GM18951 (cell line): Measurements from ENCODE around the gene NAA10.

Experiments
- POLR2A ChIP-seq: IDR thresholded peaks from 4 replicates; pipeline ENCODE4 v1.6.1; 2011; ENCODE audit warnings: mild to moderate bottlenecking; ENCODE audit not compliant: insufficient read length, insufficient read depth; ENCODE audit errors: extremely low read depth
- in situ Hi-C: fragments of 300-500 bp; cut with MboI; formaldehyde crosslinking; loops from one replicate; pipeline ENCODE4 v1.12.0; 2022; ENCODE audit warnings: low sequenced_read_pairs, mixed read lengths, inconsistent platforms; ENCODE audit not compliant: unreplicated experiment

Gene NAA10

GRCh38 chrX:153970357-153971123 is 35.7 kb upstream of the NAA10 start:
- in situ Hi-C loops: no loop called here
- no peak for TF ChIP-seq POLR2A

- no peak for TF ChIP-seq POLR2A
- in situ Hi-C loops: no loop called here
Observed at GRCh38 chrX:153969904-153970356, 35.1 kb upstream of the NAA10 start.

- in situ Hi-C loops: no loop called here
- no peak for TF ChIP-seq POLR2A
Observed at GRCh38 chrX:153969125-153969903, 34.5 kb upstream of the NAA10 start.

GRCh38 chrX:153968754-153969124 is 33.9 kb upstream of the NAA10 start:
- no peak for TF ChIP-seq POLR2A
- in situ Hi-C loops: no loop called here

GRCh38 chrX:153968255-153968654 is 33.4 kb upstream of the NAA10 start:
- TF ChIP-seq POLR2A: no peak
- in situ Hi-C loops: no loop called here

GRCh38 chrX:153967536-153968224 is 32.8 kb upstream of the NAA10 start:
- in situ Hi-C loops: no loop called here

GRCh38 chrX:153966841-153967535 is 32.2 kb upstream of the NAA10 start:
- in situ Hi-C loops: no loop called here
- no peak for TF ChIP-seq POLR2A

More at GRCh38 chrX:153967536-153968224, 32.8 kb upstream of the NAA10 start:
- TF ChIP-seq POLR2A: no peak

GRCh38 chrX:153966283-153966688 is 31.4 kb upstream of the NAA10 start:
- no peak for TF ChIP-seq POLR2A
- in situ Hi-C loops: no loop called here

- TF ChIP-seq POLR2A: no peak
- in situ Hi-C loops: no loop called here
Observed at GRCh38 chrX:153965406-153965805, 30.6 kb upstream of the NAA10 start.

GRCh38 chrX:153964105-153964504 is 29.3 kb upstream of the NAA10 start:
- in situ Hi-C loops: no loop called here
- no peak for TF ChIP-seq POLR2A

- no peak for TF ChIP-seq POLR2A
- in situ Hi-C loops: no loop called here
Observed at GRCh38 chrX:153963546-153963945, 28.7 kb upstream of the NAA10 start.

- TF ChIP-seq POLR2A: no peak
- in situ Hi-C loops: no loop called here
Observed at GRCh38 chrX:153961292-153961691, 26.5 kb upstream of the NAA10 start.

- no peak for TF ChIP-seq POLR2A
- in situ Hi-C loops: no loop called here
Observed at GRCh38 chrX:153960786-153961185, 25.9 kb upstream of the NAA10 start.
